WTC11 (cell line): ENCODE data around the gene GPR158. TPM values are rescaled to one million over a fixed set of nuclear protein-coding genes. Genes with fewer than 3 reads are reported as not detected.

Experiments
- ATAC-seq: fragments of 200-7000 bp; cut with Tn5 transposase; 2 replicates; pipeline ENCODE4 v1.10.0; 2021; ENCODE audit warnings: mild to moderate bottlenecking, moderate library complexity
- CTCF ChIA-PET: fragments of 300-600 bp; sonication (Branson Sonifier 250); formaldehyde crosslinking; loops from one replicate; lab custom pipeline; 2021; ENCODE audit warnings: antibody characterized with exemption; lab: Charles Lee
- POLR2A ChIA-PET: fragments of 350-600 bp; sonication (Branson Sonifier 250); formaldehyde crosslinking; loops from one replicate; lab custom pipeline; 2021; ENCODE audit warnings: antibody characterized with exemption; lab: Charles Lee
- DNase-seq: peaks from one replicate; pipeline ENCODE4 v3.0.0; 2021; ENCODE audit warnings: low spot score
- H3K27ac Mint-ChIP-seq: 2 replicates; pipeline ENCODE4 v1.8.0; 2021; ENCODE audit warnings: mixed read lengths
- H3K27me3 Mint-ChIP-seq: 2 replicates; pipeline ENCODE4 v1.8.0; 2021; ENCODE audit warnings: low read depth, mild to moderate bottlenecking, moderate library complexity, mixed read lengths
- H3K36me3 Mint-ChIP-seq: 2 replicates; pipeline ENCODE4 v1.8.0; 2021; ENCODE audit warnings: mixed read lengths
- H3K4me1 Mint-ChIP-seq: 2 replicates; pipeline ENCODE4 v1.8.0; 2022; ENCODE audit warnings: mixed read lengths
- H3K4me3 Mint-ChIP-seq: 2 replicates; pipeline ENCODE4 v1.8.0; 2021; ENCODE audit warnings: mild to moderate bottlenecking, moderate library complexity, mixed read lengths
- H3K9me3 Mint-ChIP-seq: 2 replicates; pipeline ENCODE4 v1.8.0; 2021; ENCODE audit warnings: mixed read lengths
- E2F1 ChIP-seq: sonication (generic); formaldehyde crosslinking; IDR thresholded peaks from 2 replicates; pipeline ENCODE4 v1.8.0; 2022; ENCODE audit warnings: mild to moderate bottlenecking, missing genetic modification reagents
- E2F4 ChIP-seq: sonication (generic); formaldehyde crosslinking; IDR thresholded peaks from 2 replicates; pipeline ENCODE4 v1.8.1; 2022; ENCODE audit warnings: low read depth, mild to moderate bottlenecking, moderate library complexity, missing genetic modification reagents, borderline replicate concordance
- ESRRA ChIP-seq: sonication (generic); formaldehyde crosslinking; IDR thresholded peaks from 2 replicates; pipeline ENCODE4 v1.8.1; 2022; ENCODE audit warnings: mild to moderate bottlenecking, missing genetic modification reagents, borderline replicate concordance
- FOXJ3 ChIP-seq: sonication (generic); formaldehyde crosslinking; IDR thresholded peaks from 2 replicates; pipeline ENCODE4 v1.9.0; 2021; ENCODE audit warnings: missing genetic modification reagents, mild to moderate bottlenecking, borderline replicate concordance
- GABPB1 ChIP-seq: sonication (generic); formaldehyde crosslinking; IDR thresholded peaks from 2 replicates; pipeline ENCODE4 v1.8.1; 2023; ENCODE audit warnings: mild to moderate bottlenecking, missing genetic modification reagents
- NFATC4 ChIP-seq: fragments of 250-450 bp; sonication (Bioruptor Pico); IDR thresholded peaks from 2 replicates; pipeline ENCODE4 v1.9.0; 2021; ENCODE audit warnings: mild to moderate bottlenecking
- NFE2L1 ChIP-seq: sonication (generic); formaldehyde crosslinking; IDR thresholded peaks from 2 replicates; pipeline ENCODE4 v1.8.1; 2023; ENCODE audit warnings: missing genetic modification reagents
- NR1H2 ChIP-seq: sonication (generic); formaldehyde crosslinking; IDR thresholded peaks from 2 replicates; pipeline ENCODE4 v1.9.0; 2021; ENCODE audit warnings: mild to moderate bottlenecking, moderate library complexity, missing genetic modification reagents
- NR3C1 ChIP-seq: sonication (generic); formaldehyde crosslinking; conservative IDR thresholded peaks from 2 replicates; pipeline ENCODE4 v1.8.1; 2023; ENCODE audit warnings: low read depth, mild to moderate bottlenecking, missing genetic modification reagents
- OVOL2 ChIP-seq: fragments of 250-450 bp; sonication (Bioruptor Pico); IDR thresholded peaks from 2 replicates; pipeline ENCODE4 v1.9.0; 2021; ENCODE audit warnings: mild to moderate bottlenecking, borderline replicate concordance
- ZNF423 ChIP-seq: fragments of 250-450 bp; sonication (Bioruptor Pico); IDR thresholded peaks from 2 replicates; pipeline ENCODE4 v2.1.2; 2022; ENCODE audit warnings: mild to moderate bottlenecking, moderate library complexity
- ZNF512 ChIP-seq: sonication (generic); formaldehyde crosslinking; IDR thresholded peaks from 2 replicates; pipeline ENCODE4 v1.8.1; 2022; ENCODE audit warnings: missing genetic modification reagents, borderline replicate concordance
- total RNA-seq: library from RNA; stranded (reverse); gene quantifications from 3 replicates; pipeline ENCODE4 v1.2.3, GENCODE V29; 2021
- TF ChIP-seq, protein P1 (sequence below): sonication (generic); formaldehyde crosslinking; IDR thresholded peaks from 2 replicates; pipeline ENCODE4 v1.8.1; 2023; ENCODE audit warnings: mild to moderate bottlenecking, missing genetic modification reagents, borderline replicate concordance
- TF ChIP-seq, protein P2 (sequence below): sonication (generic); formaldehyde crosslinking; IDR thresholded peaks from 2 replicates; pipeline ENCODE4 v1.8.1; 2023; ENCODE audit warnings: mild to moderate bottlenecking, missing genetic modification reagents
- TF ChIP-seq, protein P3 (sequence below): sonication (generic); formaldehyde crosslinking; IDR thresholded peaks from 2 replicates; pipeline ENCODE4 v1.8.0; 2023; ENCODE audit warnings: missing genetic modification reagents, mild to moderate bottlenecking, borderline replicate concordance

GPR158 gene
- total RNA-seq, 1 experiment from 2014 or later: 0.63 TPM

GRCh38 chr10:25555865-25556264 lies 381.1 kb downstream of the GPR158 start:
- Mint-ChIP-seq H3K36me3 (no peaks in the 10 kb centered on the region), H3K9me3 (no peaks in the 10 kb centered on the region), H3K27me3 (no peaks in the 10 kb centered on the region), H3K4me1 (no peaks in the 10 kb centered on the region; the same call in none of the 2 replicates)
- ATAC-seq (peak; percentile 58), DNase-seq (no peak)
- ChIA-PET POLR2A (interaction anchor here (0.5 kb wide), 1 partner anchor 603 kb away, joined by 7 read pairs; no protein-coding TSS in a partner anchor), CTCF (interaction anchor here (0.8 to 1.3 kb wide), 4 partner anchors 9 to 127 kb away, joined by 3 to 4 read pairs (median 3); no protein-coding TSS in a partner anchor)
- TF ChIP-seq NR1H2 (no peak), ESRRA (CRISPR knock-in tag) (no peak), FOXJ3 (no peak), OVOL2 (no peak), NR3C1 (CRISPR knock-in tag) (no peak), ZNF512 (CRISPR knock-in tag) (no peak), E2F4 (CRISPR knock-in tag) (no peak), ZNF423 (no peak), NFATC4 (no peak), NFE2L1 (CRISPR knock-in tag) (no peak), E2F1 (no peak), GABPB1 (CRISPR knock-in tag) (no peak)
- TF ChIP-seq, protein P1, sequence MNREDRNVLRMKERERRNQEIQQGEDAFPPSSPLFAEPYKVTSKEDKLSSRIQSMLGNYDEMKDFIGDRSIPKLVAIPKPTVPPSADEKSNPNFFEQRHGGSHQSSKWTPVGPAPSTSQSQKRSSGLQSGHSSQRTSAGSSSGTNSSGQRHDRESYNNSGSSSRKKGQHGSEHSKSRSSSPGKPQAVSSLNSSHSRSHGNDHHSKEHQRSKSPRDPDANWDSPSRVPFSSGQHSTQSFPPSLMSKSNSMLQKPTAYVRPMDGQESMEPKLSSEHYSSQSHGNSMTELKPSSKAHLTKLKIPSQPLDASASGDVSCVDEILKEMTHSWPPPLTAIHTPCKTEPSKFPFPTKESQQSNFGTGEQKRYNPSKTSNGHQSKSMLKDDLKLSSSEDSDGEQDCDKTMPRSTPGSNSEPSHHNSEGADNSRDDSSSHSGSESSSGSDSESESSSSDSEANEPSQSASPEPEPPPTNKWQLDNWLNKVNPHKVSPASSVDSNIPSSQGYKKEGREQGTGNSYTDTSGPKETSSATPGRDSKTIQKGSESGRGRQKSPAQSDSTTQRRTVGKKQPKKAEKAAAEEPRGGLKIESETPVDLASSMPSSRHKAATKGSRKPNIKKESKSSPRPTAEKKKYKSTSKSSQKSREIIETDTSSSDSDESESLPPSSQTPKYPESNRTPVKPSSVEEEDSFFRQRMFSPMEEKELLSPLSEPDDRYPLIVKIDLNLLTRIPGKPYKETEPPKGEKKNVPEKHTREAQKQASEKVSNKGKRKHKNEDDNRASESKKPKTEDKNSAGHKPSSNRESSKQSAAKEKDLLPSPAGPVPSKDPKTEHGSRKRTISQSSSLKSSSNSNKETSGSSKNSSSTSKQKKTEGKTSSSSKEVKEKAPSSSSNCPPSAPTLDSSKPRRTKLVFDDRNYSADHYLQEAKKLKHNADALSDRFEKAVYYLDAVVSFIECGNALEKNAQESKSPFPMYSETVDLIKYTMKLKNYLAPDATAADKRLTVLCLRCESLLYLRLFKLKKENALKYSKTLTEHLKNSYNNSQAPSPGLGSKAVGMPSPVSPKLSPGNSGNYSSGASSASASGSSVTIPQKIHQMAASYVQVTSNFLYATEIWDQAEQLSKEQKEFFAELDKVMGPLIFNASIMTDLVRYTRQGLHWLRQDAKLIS: no peak
- TF ChIP-seq, protein P2, sequence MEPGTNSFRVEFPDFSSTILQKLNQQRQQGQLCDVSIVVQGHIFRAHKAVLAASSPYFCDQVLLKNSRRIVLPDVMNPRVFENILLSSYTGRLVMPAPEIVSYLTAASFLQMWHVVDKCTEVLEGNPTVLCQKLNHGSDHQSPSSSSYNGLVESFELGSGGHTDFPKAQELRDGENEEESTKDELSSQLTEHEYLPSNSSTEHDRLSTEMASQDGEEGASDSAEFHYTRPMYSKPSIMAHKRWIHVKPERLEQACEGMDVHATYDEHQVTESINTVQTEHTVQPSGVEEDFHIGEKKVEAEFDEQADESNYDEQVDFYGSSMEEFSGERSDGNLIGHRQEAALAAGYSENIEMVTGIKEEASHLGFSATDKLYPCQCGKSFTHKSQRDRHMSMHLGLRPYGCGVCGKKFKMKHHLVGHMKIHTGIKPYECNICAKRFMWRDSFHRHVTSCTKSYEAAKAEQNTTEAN (CRISPR knock-in tag): no peak
- TF ChIP-seq, protein P3, sequence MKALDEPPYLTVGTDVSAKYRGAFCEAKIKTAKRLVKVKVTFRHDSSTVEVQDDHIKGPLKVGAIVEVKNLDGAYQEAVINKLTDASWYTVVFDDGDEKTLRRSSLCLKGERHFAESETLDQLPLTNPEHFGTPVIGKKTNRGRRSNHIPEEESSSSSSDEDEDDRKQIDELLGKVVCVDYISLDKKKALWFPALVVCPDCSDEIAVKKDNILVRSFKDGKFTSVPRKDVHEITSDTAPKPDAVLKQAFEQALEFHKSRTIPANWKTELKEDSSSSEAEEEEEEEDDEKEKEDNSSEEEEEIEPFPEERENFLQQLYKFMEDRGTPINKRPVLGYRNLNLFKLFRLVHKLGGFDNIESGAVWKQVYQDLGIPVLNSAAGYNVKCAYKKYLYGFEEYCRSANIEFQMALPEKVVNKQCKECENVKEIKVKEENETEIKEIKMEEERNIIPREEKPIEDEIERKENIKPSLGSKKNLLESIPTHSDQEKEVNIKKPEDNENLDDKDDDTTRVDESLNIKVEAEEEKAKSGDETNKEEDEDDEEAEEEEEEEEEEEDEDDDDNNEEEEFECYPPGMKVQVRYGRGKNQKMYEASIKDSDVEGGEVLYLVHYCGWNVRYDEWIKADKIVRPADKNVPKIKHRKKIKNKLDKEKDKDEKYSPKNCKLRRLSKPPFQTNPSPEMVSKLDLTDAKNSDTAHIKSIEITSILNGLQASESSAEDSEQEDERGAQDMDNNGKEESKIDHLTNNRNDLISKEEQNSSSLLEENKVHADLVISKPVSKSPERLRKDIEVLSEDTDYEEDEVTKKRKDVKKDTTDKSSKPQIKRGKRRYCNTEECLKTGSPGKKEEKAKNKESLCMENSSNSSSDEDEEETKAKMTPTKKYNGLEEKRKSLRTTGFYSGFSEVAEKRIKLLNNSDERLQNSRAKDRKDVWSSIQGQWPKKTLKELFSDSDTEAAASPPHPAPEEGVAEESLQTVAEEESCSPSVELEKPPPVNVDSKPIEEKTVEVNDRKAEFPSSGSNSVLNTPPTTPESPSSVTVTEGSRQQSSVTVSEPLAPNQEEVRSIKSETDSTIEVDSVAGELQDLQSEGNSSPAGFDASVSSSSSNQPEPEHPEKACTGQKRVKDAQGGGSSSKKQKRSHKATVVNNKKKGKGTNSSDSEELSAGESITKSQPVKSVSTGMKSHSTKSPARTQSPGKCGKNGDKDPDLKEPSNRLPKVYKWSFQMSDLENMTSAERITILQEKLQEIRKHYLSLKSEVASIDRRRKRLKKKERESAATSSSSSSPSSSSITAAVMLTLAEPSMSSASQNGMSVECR: no peak
- TF ChIP-seq, all 79 proteins: peak for 0
- Mint-ChIP-seq H3K27ac (no peak overlapping the region), H3K4me3 (no peak overlapping the region)
